Fibroblast of lung (primary cell): ENCODE measurements around the gene SEMA4B. TPM values are rescaled to one million over a fixed set of nuclear protein-coding genes. Genes with fewer than 3 reads are reported as not detected.
"Not testable (repeated sequence)": the region's sequence is repeated elsewhere in the genome, so short reads cannot be mapped to it uniquely, and the experiment has no call there.

Source experiments
- DNase-seq, 2 donors: peaks; one replicate each; pipeline versions ENCODE4 v3.0.0 to v3.0.0-alpha.2; 2010; ENCODE audit warnings: low read depth in 2 of 2
- H2AFZ ChIP-seq: 2 replicates; pipeline ENCODE4 v1.5.1; 2012; ENCODE audit warnings: low read length, control low read depth, inconsistent platforms
- H3K27ac ChIP-seq: 2 replicates; pipeline ENCODE4 v1.5.1; 2011; ENCODE audit warnings: low read length, control low read depth; ENCODE audit not compliant: insufficient read depth
- H3K27me3 ChIP-seq: 2 replicates; pipeline ENCODE4 v1.5.1; 2011; ENCODE audit warnings: mild to moderate bottlenecking, low read length; ENCODE audit not compliant: control insufficient read depth, insufficient read depth
- H3K36me3 ChIP-seq: 2 replicates; pipeline ENCODE4 v1.5.1; 2011; ENCODE audit warnings: low read length; ENCODE audit not compliant: control insufficient read depth, insufficient read depth
- H3K4me1 ChIP-seq: 2 replicates; pipeline ENCODE4 v1.5.1; 2011; ENCODE audit warnings: low read length; ENCODE audit not compliant: control insufficient read depth, insufficient read depth; ENCODE audit errors: extremely low read depth
- H3K4me2 ChIP-seq: 2 replicates; pipeline ENCODE4 v1.5.1; 2011; ENCODE audit warnings: low read length, control low read depth; ENCODE audit not compliant: insufficient read depth; ENCODE audit errors: extremely low read depth
- H3K4me3 ChIP-seq, 4 experiments: fragments of 200-600 bp in 1 of 4; sonication (generic) in 1 of 4; replicated peaks in 1 of 4; 2 replicates each; pipeline ENCODE4 v1.5.1; 2011 to 2016; ENCODE audit warnings: low read length in 4 of 4, low read depth in 3 of 4, mild to moderate bottlenecking in 3 of 4, control low read depth in 2 of 4, inconsistent platforms in 1 of 4, mixed read lengths in 1 of 4; ENCODE audit not compliant: insufficient read depth in 1 of 4; ENCODE audit errors: control extremely low read depth in 1 of 4
- H3K79me2 ChIP-seq: 2 replicates; pipeline ENCODE4 v1.5.1; 2012; ENCODE audit warnings: mild to moderate bottlenecking, low read length, inconsistent platforms; ENCODE audit not compliant: control insufficient read depth, insufficient read depth
- H3K9ac ChIP-seq: 2 replicates; pipeline ENCODE4 v1.5.1; 2011; ENCODE audit warnings: mild to moderate bottlenecking, low read length, control low read depth; ENCODE audit not compliant: insufficient read depth
- H3K9me3 ChIP-seq: 2 replicates; pipeline ENCODE4 v1.5.1; 2012; ENCODE audit warnings: low read depth, low read length; ENCODE audit not compliant: control insufficient read depth, insufficient read depth
- H4K20me1 ChIP-seq: 2 replicates; pipeline ENCODE4 v1.5.1; 2011; ENCODE audit warnings: low read length; ENCODE audit not compliant: control insufficient read depth, insufficient read depth; ENCODE audit errors: extremely low read depth
- CTCF ChIP-seq, 2 donors: IDR thresholded peaks in 1 of 2; conservative IDR thresholded peaks in 1 of 2; 1 replicate in 1 of 2; 2 replicates in 1 of 2; pipeline ENCODE4 v1.5.1; 2011 to 2012; ENCODE audit warnings: low read length in 2 of 2, control low read depth in 1 of 2, inconsistent platforms in 1 of 2, low read depth in 1 of 2, mild to moderate bottlenecking in 1 of 2
- EZH2 ChIP-seq: IDR thresholded peaks from 2 replicates; pipeline ENCODE4 v1.5.1; 2012; ENCODE audit warnings: low read length, control low read depth, mild to moderate bottlenecking; ENCODE audit errors: missing control alignments
- polyA plus RNA-seq, 2 donors: library from polyadenylated mRNA; depleted of rRNA in 1 of 2; stranded (reverse) in 1 of 2; unstranded in 1 of 2; fragments of >200 nt; gene quantifications; 2 replicates each; pipeline ENCODE4 v1.2.1, GENCODE V29; 2011 to 2012; ENCODE audit warnings: missing spikeins in 1 of 2
- total RNA-seq: library from RNA; depleted of rRNA; stranded (reverse); fragments of >200 nt; gene quantifications from 2 replicates; pipeline ENCODE4 v1.2.1, GENCODE V29; 2014

The SEMA4B gene
- total and polyA plus RNA-seq, 2 donors (not counting 1 experiment from before 2014, with no cell fraction given) = 12.8 to 30.4 TPM

- no peaks in the 10 kb centered on the region for H3K36me3 ChIP-seq
- H2AFZ ChIP-seq = no peak overlapping the region
- no peak for DNase-seq
- no peak for TF ChIP-seq EZH2
- TF ChIP-seq CTCF (conservative IDR thresholded peaks at IDR 0.05 in 1 of 2, IDR thresholded peaks at IDR 0.05 in 1 of 2; ENCODE audit: low read depth in 1 of 2, low read length in 2 of 2) = no peak
- H3K9me3 ChIP-seq = no peaks in the 10 kb centered on the region
- peaks cover 2% of the 10 kb centered on the region for H3K4me1 ChIP-seq
- H3K9ac ChIP-seq = no peak overlapping the region
- no peaks in the 10 kb centered on the region for H4K20me1 ChIP-seq
- peaks cover 3% of the 10 kb centered on the region for H3K27me3 ChIP-seq
- no peaks in the 10 kb centered on the region for H3K79me2 ChIP-seq
- no peak overlapping the region for H3K4me3 ChIP-seq
- H3K27ac ChIP-seq = no peak overlapping the region
- H3K4me2 ChIP-seq = no peak overlapping the region
Observed at GRCh38 chr15:90259524-90259923, 58.4 kb downstream of the SEMA4B start.

GRCh38 chr15:90260731-90261130 lies 59.6 kb downstream of the SEMA4B start:
- not testable (repeated sequence) for H3K4me1 ChIP-seq, H3K27ac ChIP-seq, H3K79me2 ChIP-seq, H3K4me3 ChIP-seq, H3K27me3 ChIP-seq, H4K20me1 ChIP-seq, DNase-seq, H2AFZ ChIP-seq, H3K9ac ChIP-seq, H3K4me2 ChIP-seq, H3K9me3 ChIP-seq, H3K36me3 ChIP-seq

GRCh38 chr15:90261811-90262210 lies 60.7 kb downstream of the SEMA4B start:
- H3K9ac ChIP-seq = no peak overlapping the region
- H3K36me3 ChIP-seq = no peaks in the 10 kb centered on the region
- H3K4me3 ChIP-seq = no peak overlapping the region
- no peak overlapping the region for H3K27ac ChIP-seq
- H3K4me1 ChIP-seq = peaks cover 6% of the 10 kb centered on the region
- DNase-seq = peak; percentile 6 to 53
- no peak overlapping the region for H2AFZ ChIP-seq
- H3K4me2 ChIP-seq = no peak overlapping the region
- peaks cover 10% of the 10 kb centered on the region for H3K79me2 ChIP-seq
- H3K27me3 ChIP-seq = no peaks in the 10 kb centered on the region
- no peaks in the 10 kb centered on the region for H4K20me1 ChIP-seq
- TF ChIP-seq EZH2 = no peak
- TF ChIP-seq CTCF (conservative IDR thresholded peaks at IDR 0.05 in 1 of 2, IDR thresholded peaks at IDR 0.05 in 1 of 2; ENCODE audit: low read depth in 1 of 2, low read length in 2 of 2) = no peak
- H3K9me3 ChIP-seq = no peaks in the 10 kb centered on the region
